Activated gamma-delta T cell treated with Interleukin-2 at 50 U/mL for 16 hours (primary cell): ENCODE measurements around the gene CDK5.
"Not testable (repeated sequence)": the region's sequence is repeated elsewhere in the genome, so short reads cannot be mapped to it uniquely, and the experiment has no call there.

Experiments
- DNase-seq: peaks from one replicate; pipeline ENCODE4 v3.0.0-alpha.2; 2020

The CDK5 gene

GRCh38 chr7:151056283-151056665 is 1.4 kb downstream of the CDK5 start:
- no peak for DNase-seq

DNA sequence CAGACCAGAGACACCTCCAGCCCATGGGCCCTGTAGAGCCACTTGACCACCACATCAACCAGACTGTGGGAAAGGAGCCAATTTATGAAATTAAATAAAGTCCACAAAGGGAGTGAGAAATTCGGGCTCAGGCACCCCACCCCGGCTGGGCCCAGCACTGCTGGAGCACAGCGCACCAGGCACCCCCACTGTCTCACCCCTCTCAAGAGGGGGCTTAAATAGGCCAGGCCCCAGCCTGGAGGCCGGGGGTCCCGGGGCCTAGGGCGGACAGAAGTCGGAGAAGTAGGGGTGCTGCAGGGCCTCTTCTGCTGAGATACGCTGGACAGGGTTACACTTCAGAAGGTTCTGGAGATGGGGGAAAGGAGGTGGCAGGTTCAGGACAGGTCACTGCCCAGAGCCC is 3.9 kb downstream of the CDK5 start:
- DNase-seq: no peak

GRCh38 chr7:151053096-151053495 is 4.6 kb downstream of the CDK5 start:
- no peak for DNase-seq

DNA sequence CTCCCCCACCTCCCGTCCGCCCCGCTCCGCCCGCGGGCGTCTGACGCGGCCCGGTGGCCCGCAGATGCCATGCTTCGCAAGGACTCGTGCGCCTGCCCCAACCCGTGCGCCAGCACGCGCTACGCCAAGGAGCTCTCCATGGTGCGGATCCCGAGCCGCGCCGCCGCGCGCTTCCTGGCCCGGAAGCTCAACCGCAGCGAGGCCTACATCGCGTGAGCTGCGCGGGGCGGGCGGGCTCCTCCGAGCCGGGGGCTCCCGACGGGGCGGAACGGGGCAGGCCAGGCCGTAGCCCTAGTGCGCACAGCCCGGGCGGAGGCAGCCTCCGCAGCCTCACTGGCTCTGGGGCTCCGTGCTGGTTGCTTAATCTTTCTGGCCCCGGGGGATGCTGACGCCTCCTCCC is 6.6 kb downstream of the CDK5 start:
- peak; percentile 29 for DNase-seq

- no peak for DNase-seq
Observed at GRCh38 chr7:151048911-151049463, 8.7 kb downstream of the CDK5 start.

DNA sequence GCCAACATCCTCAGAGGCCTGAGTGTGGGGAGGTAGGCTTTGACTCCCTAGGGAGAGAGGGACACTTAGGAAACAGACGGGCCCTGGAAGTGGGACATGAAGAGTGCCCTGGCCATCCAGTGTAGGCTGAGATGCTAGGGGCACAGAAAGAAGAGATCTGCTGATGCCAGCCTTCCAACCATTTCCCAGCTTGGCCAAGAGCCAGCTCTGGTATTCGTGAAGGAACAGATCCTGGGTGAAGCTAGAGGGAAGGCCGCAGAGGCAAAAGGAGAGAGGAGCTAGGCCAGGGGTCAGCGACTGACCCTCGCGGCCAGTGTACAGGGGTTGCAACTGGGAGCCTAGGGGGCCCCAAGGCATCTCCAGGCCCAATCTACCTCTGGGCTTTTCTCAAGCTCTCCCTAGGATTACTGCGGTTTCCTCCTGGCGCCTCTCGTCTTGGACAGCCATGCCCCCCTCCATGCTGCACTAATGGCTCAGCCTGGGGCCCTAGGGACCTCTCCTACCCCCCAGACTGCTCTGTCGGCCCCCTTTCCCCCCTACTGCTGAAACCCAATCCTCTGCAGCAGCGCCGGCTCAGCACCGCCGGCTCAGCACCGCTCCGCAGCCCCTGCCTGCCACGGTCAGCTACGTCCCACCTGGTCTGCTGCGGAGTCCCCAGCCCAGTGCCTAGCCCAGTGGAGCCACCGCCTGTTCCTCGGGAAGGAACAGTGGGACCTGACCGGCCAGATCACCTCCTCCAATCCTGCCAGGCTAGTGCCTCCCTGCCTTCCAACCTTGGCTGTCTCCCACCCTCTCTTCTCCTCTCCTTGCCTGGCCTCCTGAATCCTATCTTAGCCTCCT is 9.5 kb downstream of the CDK5 start, which contains the start of gene ASIC3:
ASIC3 (plus strand) TSS at position 556 of the 840 bp plus-strand sequence. CDS start 355 bp downstream, outside the sequence.
- no peak for DNase-seq

GRCh38 chr7:151046603-151047573 is 10.8 kb downstream of the CDK5 start:
- no peak for DNase-seq

DNA sequence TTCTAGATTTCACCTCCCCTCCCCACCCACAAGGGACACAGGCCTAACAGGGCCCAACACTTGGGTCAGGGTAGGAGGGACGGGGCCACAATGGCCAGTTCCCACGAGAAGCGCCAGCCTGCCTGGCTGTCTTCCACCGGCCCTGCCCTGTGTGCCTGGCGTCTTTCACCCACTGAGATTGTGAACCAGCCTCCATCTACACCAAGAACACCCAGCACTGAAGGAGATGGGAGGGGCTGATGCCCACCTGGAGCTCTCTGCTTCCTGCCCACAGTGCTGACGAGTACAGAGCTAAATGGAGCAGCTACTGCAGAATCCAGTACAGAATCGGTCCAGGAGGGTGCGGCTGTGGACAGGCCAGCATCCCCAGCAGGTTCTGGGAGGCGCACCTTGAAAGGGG is 11.7 kb downstream of the CDK5 start:
- DNase-seq: no peak

DNA sequence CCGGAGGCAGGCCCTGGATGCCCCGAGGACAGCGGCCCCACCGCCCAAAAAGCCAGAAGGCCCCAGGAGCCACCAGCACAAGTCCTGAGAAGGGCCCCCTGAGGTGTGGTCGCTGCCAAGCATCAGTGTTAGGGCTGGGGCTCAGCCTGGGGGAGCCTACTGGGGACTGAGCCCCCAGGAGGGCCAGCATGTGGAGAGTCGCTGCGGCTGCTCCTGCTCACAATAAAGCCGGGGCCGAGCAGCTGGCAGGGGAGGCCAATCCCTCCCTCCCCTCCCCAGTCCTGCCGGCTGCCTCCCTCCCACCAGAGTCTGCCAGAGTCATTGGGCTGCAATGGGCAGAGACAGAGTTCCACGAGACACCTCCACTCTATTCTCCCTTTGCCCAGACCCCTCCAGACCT is 12.4 kb downstream of the CDK5 start:
- DNase-seq: no peak

DNA sequence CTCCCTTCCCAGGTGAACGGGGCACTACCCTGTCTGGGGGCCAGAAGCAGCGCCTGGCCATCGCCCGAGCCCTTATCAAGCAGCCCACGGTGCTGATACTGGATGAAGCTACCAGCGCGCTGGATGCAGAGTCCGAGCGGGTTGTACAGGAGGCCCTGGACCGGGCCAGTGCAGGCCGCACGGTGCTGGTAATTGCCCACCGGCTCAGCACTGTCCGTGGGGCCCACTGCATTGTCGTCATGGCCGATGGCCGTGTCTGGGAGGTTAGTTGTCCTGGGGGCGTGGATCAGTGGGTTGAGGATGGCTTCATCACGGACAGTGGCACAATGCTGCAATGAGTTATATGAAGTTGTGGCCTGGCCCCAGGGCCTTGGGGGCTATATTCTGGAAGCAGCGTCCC is 13.7 kb downstream of the CDK5 start:
- DNase-seq: no peak

GRCh38 chr7:151043449-151043848 is 14.2 kb downstream of the CDK5 start:
- DNase-seq: not testable (repeated sequence)

GRCh38 chr7:151040616-151041375 is 16.9 kb downstream of the CDK5 start:
- no peak for DNase-seq

GRCh38 chr7:151039850-151040548 is 17.7 kb downstream of the CDK5 start:
- no peak for DNase-seq

- peak; percentile 35 for DNase-seq
Observed at GRCh38 chr7:151038951-151039849, 18.5 kb downstream of the CDK5 start.

GRCh38 chr7:151035902-151036301 is 21.8 kb downstream of the CDK5 start:
- no peak for DNase-seq

GRCh38 chr7:151035026-151035717 is 22.5 kb downstream of the CDK5 start:
- no peak for DNase-seq

- no peak for DNase-seq
Observed at GRCh38 chr7:151034312-151035025, 23.2 kb downstream of the CDK5 start.

GRCh38 chr7:151033864-151034249 is 23.8 kb downstream of the CDK5 start:
- no peak for DNase-seq
